ACHN (cell line): Measurements from ENCODE around the gene POLR2F.
A peak's percentile ranks its signal among the peaks of the same experiment; 100 is the strongest.

Experiments
- DNase-seq: peaks from one replicate; pipeline ENCODE4 v3.0.0-alpha.2; 2015
- in situ Hi-C: cut with HindIII; loops from 2 replicates; pipeline ENCODE4 v1.10.0; 2017; ENCODE audit warnings: low sequenced_read_pairs, low pct_ligation_motif_present, low pct_unique_long_range_greater_than_20kb

POLR2F gene

DNA sequence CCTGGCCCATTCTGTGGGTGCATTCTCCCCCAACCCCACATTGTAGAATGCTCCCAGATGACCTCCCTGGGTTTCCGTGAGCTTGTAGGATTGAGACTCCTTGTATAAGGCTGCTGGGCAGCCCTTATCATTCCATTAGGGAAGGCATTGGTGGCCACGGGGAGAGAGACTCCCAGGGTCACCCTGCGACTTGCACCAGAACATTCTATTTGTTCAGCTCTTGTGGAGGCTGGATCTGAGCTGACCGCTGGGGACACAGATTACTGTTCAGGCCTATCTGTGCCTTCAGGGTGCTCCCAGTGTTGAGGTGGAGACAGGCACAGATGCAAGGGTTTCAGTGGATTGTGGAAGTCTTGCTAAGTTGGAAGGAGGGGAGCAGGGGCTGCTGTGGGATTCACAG lies 29.6 kb upstream of the POLR2F start:
- no peak for DNase-seq
- in situ Hi-C loops, result no loop called here

GRCh38 chr22:37924386-37925065 lies 29.0 kb upstream of the POLR2F start:
- in situ Hi-C loops, result no loop called here
- DNase-seq, result no peak

- no peak for DNase-seq
- in situ Hi-C loops, result no loop called here
These were observed 28.2 kb upstream of the POLR2F start for GRCh38 chr22:37925330-37925729.

DNA sequence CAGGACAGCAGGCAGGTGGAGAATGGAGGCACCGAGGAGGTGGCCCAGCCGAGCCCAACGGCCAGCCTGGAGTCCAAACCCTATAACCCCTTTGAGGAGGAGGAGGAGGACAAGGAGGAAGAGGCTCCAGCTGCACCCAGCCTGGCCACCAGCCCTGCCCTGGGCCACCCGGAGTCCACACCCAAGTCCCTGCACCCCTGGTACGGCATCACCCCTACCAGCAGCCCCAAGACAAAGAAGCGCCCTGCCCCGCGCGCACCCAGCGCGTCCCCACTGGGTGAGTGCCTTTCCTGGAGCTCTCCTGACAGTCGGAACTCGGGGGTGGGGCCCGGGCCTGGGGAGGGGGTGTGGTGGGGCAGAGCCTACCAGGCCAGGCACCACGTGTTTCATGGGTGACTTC lies 27.7 kb upstream of the POLR2F start:
- no peak for DNase-seq
- in situ Hi-C loops, result no loop called here

DNA sequence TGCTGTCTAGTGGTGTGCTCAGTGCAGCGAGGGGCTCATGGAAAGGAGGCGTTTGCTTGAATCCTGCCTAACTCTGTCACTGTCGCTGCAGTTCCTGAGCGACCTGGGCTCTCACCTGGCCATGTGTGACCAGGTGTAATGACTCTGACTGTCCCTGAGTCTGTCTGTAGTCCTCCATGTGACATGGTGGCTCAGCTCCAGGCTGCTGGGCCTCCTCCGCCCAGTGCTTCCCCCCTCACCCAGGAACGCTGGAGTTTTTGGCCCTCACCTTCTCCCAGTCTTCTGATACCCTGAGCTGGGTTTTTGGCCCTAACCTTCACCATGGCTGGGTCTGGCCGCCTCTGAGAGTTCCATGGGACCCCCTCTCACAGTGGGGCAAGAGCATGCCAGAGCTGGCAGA lies 27.1 kb upstream of the POLR2F start:
- DNase-seq, result no peak
- in situ Hi-C loops, result no loop called here

DNA sequence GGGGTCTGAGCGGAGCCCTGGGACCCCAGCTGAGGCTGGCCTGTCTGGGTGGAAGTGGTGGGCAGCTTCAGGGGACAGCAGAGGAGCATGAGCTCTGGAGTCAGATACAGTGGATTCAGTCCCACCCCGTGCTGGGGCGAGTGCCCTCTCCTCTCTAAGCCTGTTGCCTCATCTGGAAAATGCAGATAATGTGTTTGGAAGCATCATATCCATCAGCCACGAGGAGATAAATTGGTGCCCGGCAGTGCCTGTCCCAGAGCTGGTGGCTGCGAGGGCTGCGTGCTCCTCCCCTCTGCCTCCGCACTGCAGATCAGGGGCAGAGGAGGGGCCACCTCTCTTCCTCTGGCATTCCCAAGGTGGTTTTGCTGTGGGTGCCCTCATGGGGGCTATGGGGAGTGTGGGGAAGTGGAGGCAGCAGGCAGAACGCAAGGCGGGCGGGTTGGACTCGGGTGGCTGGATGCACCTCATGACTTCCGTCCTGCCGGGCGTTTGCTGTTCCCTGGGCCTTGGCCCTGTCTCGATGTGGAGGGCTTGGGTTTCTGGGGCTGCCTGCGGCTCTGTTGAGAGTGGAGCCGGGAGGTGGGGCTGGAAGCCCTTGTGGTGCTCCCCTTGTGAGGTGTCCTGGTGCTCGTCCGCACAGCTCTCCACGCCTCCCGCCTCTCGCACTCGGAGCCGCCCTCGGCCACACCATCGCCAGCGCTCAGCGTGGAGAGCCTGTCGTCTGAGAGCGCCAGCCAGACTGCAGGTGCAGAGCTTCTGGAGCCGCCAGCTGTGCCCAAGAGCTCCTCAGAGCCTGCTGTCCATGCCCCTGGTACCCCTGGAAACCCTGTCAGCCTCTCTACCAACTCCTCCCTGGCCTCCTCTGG lies 26.5 kb upstream of the POLR2F start:
- in situ Hi-C loops, result no loop called here
- DNase-seq, result no peak

DNA sequence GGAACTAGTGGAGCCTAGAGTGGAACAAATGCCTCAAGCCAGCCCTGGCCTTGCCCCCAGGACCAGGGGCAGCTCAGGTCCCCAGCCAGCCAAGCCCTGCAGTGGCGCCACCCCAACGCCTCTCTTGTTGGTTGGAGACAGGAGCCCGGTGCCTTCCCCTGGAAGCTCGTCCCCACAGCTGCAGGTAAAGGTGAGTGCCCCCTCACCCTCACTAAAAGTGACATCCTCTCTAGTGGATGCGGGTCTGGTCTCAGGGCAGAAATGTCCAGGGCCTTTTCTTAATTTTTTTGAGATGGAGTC lies 25.9 kb upstream of the POLR2F start:
- in situ Hi-C loops, result no loop called here

DNA sequence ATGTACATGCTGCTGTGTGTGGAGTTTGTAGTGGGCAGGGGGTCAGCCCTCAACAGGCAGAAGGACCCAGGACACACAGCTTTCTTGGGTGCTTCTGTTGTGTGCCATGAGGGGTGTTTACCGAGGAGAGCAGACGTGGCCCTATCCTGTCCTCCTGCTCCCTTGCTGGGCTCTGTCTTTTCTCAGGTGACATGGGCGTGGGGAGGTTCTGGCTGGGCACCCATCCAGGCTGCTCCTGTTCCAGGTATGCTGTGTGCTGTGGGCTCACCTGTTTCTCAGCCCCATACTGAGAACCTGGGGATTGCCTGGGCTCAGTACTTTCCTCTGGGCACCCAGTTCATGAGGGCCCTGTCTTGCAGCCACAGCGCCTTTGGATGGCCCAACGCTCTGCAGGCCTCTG lies 24.1 kb upstream of the POLR2F start:
- no peak for DNase-seq
- in situ Hi-C loops, result no loop called here

More for the DNA sequence above, 25.9 kb upstream of the POLR2F start:
- DNase-seq, result no peak

DNA sequence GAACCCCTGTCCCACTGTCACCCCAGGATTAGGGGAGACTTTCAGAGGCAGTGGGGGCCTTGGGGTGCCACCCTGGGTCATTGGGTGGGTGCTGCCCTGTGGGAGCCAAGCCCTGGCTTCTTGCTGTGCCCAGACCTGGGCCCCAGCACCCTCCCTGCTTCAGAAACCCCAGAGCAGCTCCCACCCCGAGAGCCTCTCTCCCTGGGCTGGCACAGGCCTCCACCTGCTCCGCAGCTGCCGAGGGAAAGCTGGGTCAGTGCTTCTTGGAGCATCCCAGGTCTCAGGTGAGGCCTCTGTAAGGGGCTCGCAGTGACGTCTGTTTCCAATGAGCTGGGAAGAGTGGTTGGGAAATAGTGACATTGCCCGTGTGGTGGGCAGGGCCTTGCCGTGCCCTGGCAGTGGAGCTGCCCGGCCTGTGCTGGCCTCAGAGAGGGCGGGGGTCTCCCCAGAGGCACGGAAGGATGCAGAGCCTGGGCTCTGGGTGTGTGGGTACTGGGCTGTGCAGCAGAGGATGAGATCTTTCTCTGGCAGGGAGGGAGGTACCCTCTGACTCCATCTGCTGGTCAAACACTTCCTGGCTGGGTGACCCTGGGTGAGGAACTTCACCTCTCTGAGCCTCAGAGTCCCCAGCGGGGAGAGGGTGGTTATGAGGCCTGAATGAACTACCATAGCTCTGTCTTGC lies 23.1 kb upstream of the POLR2F start:
- peak; percentile 43 for DNase-seq
- in situ Hi-C loops, result no loop called here

DNA sequence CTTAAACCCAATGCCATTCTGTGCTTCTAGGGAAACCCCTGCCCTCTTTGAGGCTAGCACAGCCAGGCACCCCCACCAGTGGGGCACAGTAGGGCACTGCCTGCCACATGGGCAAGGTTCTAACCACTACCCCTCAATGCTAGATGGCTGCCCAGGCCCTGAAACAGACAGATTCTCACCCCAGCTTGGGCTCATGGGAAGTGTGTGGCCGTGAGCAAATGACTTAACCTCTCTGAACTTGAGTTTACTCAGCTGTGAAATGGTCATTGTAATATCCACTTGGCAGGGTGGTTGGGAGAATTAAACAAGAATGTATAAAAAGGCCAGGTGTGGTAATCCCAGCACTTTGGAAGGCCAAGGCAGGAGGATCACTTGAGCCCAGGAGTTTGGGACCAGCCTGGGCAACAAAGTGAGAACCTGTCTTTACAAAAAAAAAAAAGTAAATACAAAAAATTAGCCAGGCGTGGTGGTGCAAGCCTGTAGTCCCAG lies 22.5 kb upstream of the POLR2F start:
- no peak for DNase-seq

DNA sequence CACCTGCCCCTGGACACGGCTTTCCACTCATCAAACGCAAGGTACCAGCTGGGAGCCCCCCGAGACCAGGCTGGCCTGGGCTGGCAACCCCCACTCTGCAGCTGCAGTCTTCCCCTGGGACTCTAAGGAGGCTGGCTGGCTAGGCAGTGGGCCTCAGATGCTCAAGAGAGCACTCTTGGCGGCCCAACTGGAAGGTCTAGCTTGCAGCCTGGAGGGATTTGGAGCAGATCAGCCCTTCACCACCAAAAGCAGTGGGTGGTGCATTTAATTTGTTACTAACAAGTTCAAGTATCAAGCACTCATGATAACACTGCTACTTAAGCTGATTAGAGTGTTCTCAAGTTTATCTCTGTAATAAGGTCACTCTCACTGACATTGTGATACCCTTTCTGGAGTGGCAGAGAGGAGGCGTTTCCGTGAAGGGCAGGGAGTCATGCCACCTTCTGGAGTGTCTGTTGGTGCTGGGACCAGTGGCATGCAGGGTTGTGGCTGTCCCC lies 21.6 kb upstream of the POLR2F start:
- DNase-seq, result no peak
- in situ Hi-C loops, result no loop called here

More for the DNA sequence above, 22.5 kb upstream of the POLR2F start:
- in situ Hi-C loops, result no loop called here

- no peak for DNase-seq
- in situ Hi-C loops, result no loop called here
These were observed 21.1 kb upstream of the POLR2F start for GRCh38 chr22:37932401-37932800.

- DNase-seq, result no peak
- in situ Hi-C loops, result no loop called here
These were observed 20.5 kb upstream of the POLR2F start for GRCh38 chr22:37932821-37933578.

GRCh38 chr22:37933711-37934376 lies 19.7 kb upstream of the POLR2F start:
- peak; percentile 90 for DNase-seq
- in situ Hi-C loops, result no loop called here

- no peak for DNase-seq
- in situ Hi-C loops, result no loop called here
These were observed 12.7 kb upstream of the POLR2F start for GRCh38 chr22:37940698-37941376.

DNA sequence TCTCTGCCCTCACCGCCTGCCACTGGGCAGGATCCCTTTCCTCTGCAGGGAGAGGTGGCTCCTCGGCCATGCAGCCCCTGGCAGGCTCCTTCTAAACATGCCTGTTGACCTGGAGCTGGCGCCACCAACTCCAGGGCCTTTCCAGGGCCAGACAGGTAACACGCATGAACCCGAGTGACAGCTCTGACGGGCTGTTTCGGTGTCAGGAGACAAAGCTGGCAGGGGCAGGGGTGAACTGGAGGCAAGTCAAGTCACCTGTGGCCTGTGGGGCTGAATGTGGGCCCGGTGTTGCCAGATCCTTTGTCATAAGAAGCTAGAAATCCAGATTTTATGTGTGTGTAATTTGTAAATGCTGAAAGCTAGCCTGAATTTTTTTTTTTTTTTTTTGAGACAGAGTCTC lies 11.4 kb upstream of the POLR2F start:
- in situ Hi-C loops, result no loop called here
- DNase-seq, result no peak

GRCh38 chr22:37943136-37943824 lies 10.2 kb upstream of the POLR2F start:
- in situ Hi-C loops, result no loop called here
- no peak for DNase-seq
